Progenitor cell of endocrine pancreas (in vitro differentiated cells): ENCODE results near the gene BLOC1S2. TPM values are rescaled to one million over a fixed set of nuclear protein-coding genes. Genes with fewer than 3 reads are reported as not detected.
"Not testable (repeated sequence)": the region's sequence is repeated elsewhere in the genome, so short reads cannot be mapped to it uniquely, and the experiment has no call there.

Experiments
- DNase-seq: peaks from one replicate; pipeline ENCODE4 v3.0.0; 2021; ENCODE audit warnings: low spot score; ENCODE audit not compliant: unreplicated experiment
- H3K27ac Mint-ChIP-seq: 2 replicates; pipeline ENCODE4 v1.8.0; 2021; ENCODE audit warnings: mild to moderate bottlenecking, moderate library complexity, mixed read lengths
- H3K27me3 Mint-ChIP-seq: 2 replicates; pipeline ENCODE4 v1.8.0; 2021; ENCODE audit warnings: mixed read lengths
- H3K36me3 Mint-ChIP-seq: 2 replicates; pipeline ENCODE4 v1.8.0; 2022; ENCODE audit warnings: mixed read lengths; ENCODE audit not compliant: insufficient read depth
- H3K4me1 Mint-ChIP-seq: 2 replicates; pipeline ENCODE4 v1.8.0; 2021; ENCODE audit warnings: low read depth, mixed read lengths
- H3K4me3 Mint-ChIP-seq: 2 replicates; pipeline ENCODE4 v1.8.0; 2021; ENCODE audit warnings: low read depth, mild to moderate bottlenecking, moderate library complexity, mixed read lengths
- H3K9me3 Mint-ChIP-seq: 2 replicates; pipeline ENCODE4 v1.8.0; 2021; ENCODE audit warnings: low read depth, mixed read lengths
- CTCF ChIP-seq: fragments of 200-600 bp; sonication (generic); IDR thresholded peaks from one replicate; pipeline ENCODE4 v1.5.0; 2021; ENCODE audit warnings: antibody characterized with exemption, mild to moderate bottlenecking; ENCODE audit not compliant: unreplicated experiment
- total RNA-seq: library from RNA; stranded (reverse); gene quantifications from 2 replicates; pipeline ENCODE4 v1.2.1, GENCODE V29; 2021

BLOC1S2 gene
- total RNA-seq, 1 donor from 2014 or later: 28.7 TPM

DNA sequence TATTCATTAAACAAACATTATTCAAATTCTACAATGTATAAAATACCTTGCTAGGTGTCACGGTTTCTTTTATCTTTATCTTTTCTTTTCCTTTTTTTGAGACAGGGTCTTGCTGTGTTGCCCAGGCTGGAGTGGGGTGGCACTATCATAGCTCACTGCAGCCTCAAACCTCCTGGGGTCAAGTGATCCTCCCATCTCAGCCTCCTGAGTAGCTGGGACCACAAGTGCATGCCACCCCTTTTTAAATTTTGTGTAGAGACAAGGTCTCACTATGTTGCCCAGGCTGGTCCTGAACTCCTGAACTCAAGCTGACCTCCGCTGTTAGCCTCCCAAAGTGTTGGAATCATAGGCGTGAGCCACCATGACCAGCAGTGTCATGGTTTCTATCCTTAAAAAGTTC is 17.9 kb upstream of the BLOC1S2 start:
- DNase-seq: no peak
- no peak for TF ChIP-seq CTCF
- Mint-ChIP-seq H3K36me3 (no peaks in the 10 kb centered on the region), H3K27ac (no peak overlapping the region), H3K9me3 (peaks cover 8% of the 10 kb centered on the region), H3K4me1 (peaks cover 7% of the 10 kb centered on the region), H3K4me3 (no peak overlapping the region), H3K27me3 (peaks cover 24% of the 10 kb centered on the region)

DNA sequence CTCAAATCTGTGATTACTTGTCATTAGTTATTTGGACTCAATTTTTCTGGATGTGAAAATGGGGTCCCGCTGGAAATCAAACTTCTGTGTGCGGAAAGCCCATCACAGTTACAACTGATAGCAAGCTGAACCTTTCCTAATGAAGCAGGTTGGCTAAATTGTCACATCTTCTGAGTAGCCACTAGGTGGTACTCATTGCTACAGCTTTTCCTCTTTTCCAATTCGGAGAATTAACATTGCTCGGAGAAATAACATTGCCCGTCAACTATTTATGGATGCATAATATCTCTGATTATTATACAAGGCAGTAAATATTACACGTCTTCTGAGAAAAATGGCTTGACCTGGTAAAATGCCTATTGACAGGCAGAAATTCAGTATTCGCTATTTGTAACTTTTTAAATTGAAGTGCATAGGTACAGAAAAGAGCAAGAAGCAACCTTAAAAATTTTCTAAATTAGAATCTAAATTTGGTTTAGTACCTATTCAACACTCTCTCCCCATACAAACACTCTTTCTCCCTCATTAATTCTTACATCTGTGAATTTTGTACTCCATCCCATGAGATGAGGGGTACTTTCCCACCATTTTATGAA is 17.3 kb upstream of the BLOC1S2 start:
- Mint-ChIP-seq H3K4me1 (peaks cover 7% of the 10 kb centered on the region), H3K27me3 (peaks cover 23% of the 10 kb centered on the region), H3K27ac (no peak overlapping the region), H3K36me3 (no peaks in the 10 kb centered on the region), H3K4me3 (no peak overlapping the region), H3K9me3 (peaks cover 8% of the 10 kb centered on the region)
- no peak for DNase-seq
- peak; percentile 68 for TF ChIP-seq CTCF

DNA sequence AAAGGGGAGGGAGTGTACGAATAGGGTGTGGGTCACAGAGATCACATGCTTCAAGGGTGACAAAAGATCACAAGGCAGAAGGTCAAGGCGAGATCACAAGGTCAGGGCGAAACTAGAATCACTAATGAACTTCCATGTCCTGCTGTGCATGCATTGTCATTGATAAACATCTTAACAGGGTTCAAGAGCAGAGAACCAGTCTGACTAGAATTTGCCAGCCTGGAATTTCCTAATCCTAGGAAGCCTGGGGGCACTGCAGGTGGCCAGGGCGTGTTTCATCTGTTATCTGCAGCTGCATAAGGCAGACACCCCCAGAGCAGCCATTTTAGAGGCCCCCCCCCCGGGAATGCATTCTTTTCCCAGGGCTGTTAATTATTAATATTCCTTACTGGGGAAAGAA is 14.6 kb upstream of the BLOC1S2 start:
- H3K27ac Mint-ChIP-seq: peak overlapping the region; percentile 86
- peaks cover 25% of the 10 kb centered on the region for H3K27me3 Mint-ChIP-seq
- not testable (repeated sequence) for H3K4me1 Mint-ChIP-seq, H3K9me3 Mint-ChIP-seq, H3K36me3 Mint-ChIP-seq, H3K4me3 Mint-ChIP-seq, DNase-seq

- no peak for TF ChIP-seq CTCF
- H3K4me1 Mint-ChIP-seq: peaks cover 7% of the 10 kb centered on the region
- H3K4me3 Mint-ChIP-seq: no peak overlapping the region
- H3K27me3 Mint-ChIP-seq: peaks cover 35% of the 10 kb centered on the region
- no peaks in the 10 kb centered on the region for H3K36me3 Mint-ChIP-seq
- H3K27ac Mint-ChIP-seq: no peak overlapping the region
- no peak for DNase-seq
- peaks cover 8% of the 10 kb centered on the region for H3K9me3 Mint-ChIP-seq
These were observed 10.8 kb upstream of the BLOC1S2 start for GRCh38 chr10:100297242-100297641.

GRCh38 chr10:100293066-100293465 is 6.6 kb upstream of the BLOC1S2 start:
- TF ChIP-seq CTCF: no peak
- no peak for DNase-seq
- no peaks in the 10 kb centered on the region for H3K36me3 Mint-ChIP-seq
- peaks cover 51% of the 10 kb centered on the region for H3K27me3 Mint-ChIP-seq
- no peaks in the 10 kb centered on the region for H3K4me1 Mint-ChIP-seq
- no peaks in the 10 kb centered on the region for H3K9me3 Mint-ChIP-seq
- H3K27ac Mint-ChIP-seq: no peak overlapping the region
- H3K4me3 Mint-ChIP-seq: no peak overlapping the region

- not testable (repeated sequence) for H3K36me3 Mint-ChIP-seq, H3K4me3 Mint-ChIP-seq, H3K4me1 Mint-ChIP-seq, H3K27ac Mint-ChIP-seq, DNase-seq, H3K9me3 Mint-ChIP-seq
- peaks cover 48% of the 10 kb centered on the region for H3K27me3 Mint-ChIP-seq
These were observed 5.8 kb upstream of the BLOC1S2 start for GRCh38 chr10:100292300-100292699.
